Spleen (tissue), 11 donors: ENCODE data around the gene TMEM127. TPM values are rescaled to one million over a fixed set of nuclear protein-coding genes. Genes with fewer than 3 reads are reported as not detected.

Experiments
- DNase-seq: peaks from one replicate; pipeline ENCODE4 v3.0.0-alpha.2; 2020
- H3K27ac ChIP-seq, 8 donors: fragments of 200-600 bp; sonication (generic) in 7 of 8; 1 replicate in 4 of 8; 2 replicates in 4 of 8; pipeline versions ENCODE4 v1.5.0 to v1.8.0; 2016 to 2021; ENCODE audit warnings: inconsistent platforms in 4 of 8, mild to moderate bottlenecking in 4 of 8, moderate library complexity in 1 of 8
- H3K27me3 ChIP-seq, 7 donors: fragments of 200-600 bp; sonication (generic) in 6 of 7; replicated peaks in 1 of 7; 1 replicate in 4 of 7; 2 replicates in 3 of 7; pipeline versions ENCODE4 v1.5.0 to v1.8.0; 2016 to 2021; ENCODE audit warnings: inconsistent platforms in 3 of 7, mild to moderate bottlenecking in 1 of 7
- H3K36me3 ChIP-seq, 6 donors: fragments of 200-600 bp; sonication (generic) in 5 of 6; 1 replicate in 4 of 6; 2 replicates in 2 of 6; pipeline versions ENCODE4 v1.5.0 to v1.8.0; 2016 to 2021; ENCODE audit warnings: inconsistent platforms in 2 of 6
- H3K4me1 ChIP-seq, 6 donors: fragments of 200-600 bp; sonication (generic) in 5 of 6; 1 replicate in 3 of 6; 2 replicates in 3 of 6; pipeline versions ENCODE4 v1.5.0 to v1.8.0; 2016 to 2021; ENCODE audit warnings: inconsistent platforms in 3 of 6
- H3K4me3 ChIP-seq, 8 donors: fragments of 200-600 bp; sonication (generic) in 7 of 8; 1 replicate in 4 of 8; 2 replicates in 4 of 8; pipeline versions ENCODE4 v1.5.0 to v1.8.0; 2016 to 2021; ENCODE audit warnings: inconsistent platforms in 4 of 8, mild to moderate bottlenecking in 4 of 8, moderate library complexity in 2 of 8
- H3K9me3 ChIP-seq, 8 donors: fragments of 200-600 bp; sonication (generic) in 7 of 8; 1 replicate in 4 of 8; 2 replicates in 4 of 8; pipeline versions ENCODE4 v1.5.0 to v1.8.0; 2016 to 2021; ENCODE audit warnings: inconsistent platforms in 4 of 8
- POLR2A ChIP-seq, 3 donors: fragments of 450-650 bp; IDR thresholded peaks; one replicate each; pipeline ENCODE4 v1.5.1; 2017; ENCODE audit warnings: antibody characterized with exemption in 3 of 3, mild to moderate bottlenecking in 1 of 3
- POLR2AphosphoS5 ChIP-seq, 3 donors: sonication (generic); formaldehyde crosslinking; IDR thresholded peaks; one replicate each; pipeline ENCODE4 v1.5.1; 2017; ENCODE audit warnings: antibody characterized with exemption in 3 of 3
- WGBS, 5 donors: extraction: QIAGEN DNeasy Blood & Tissue Kit in 3 of 5; methylation state at CpG; one replicate each; pipeline versions ENCODE4 v1.1.5 to v1.1.7; 2013 to 2018; 5-methylcytosine and 5-hydroxymethylcytosine counted together
- intact Hi-C: fragments of 100-400 bp; cut with DNase I; formaldehyde crosslinking; loops from one replicate; pipeline ENCODE4 v1.15.0; 2023; ENCODE audit warnings: low total_unique reads
- polyA plus RNA-seq, 3 donors: library from polyadenylated mRNA; stranded (reverse); fragments of 200-250 nt; gene quantifications; one replicate each; pipeline ENCODE4 v1.2.1, GENCODE V29; 2013
- total RNA-seq, 7 donors: library from RNA; depleted of rRNA in 3 of 7; stranded (reverse); fragments of >200 nt in 3 of 7; fragmentation: NEBNext Ultra II Directional in 4 of 7; extraction: Animal tissue kit (Norgen Biotek cat#: 25700) in 4 of 7; gene quantifications; one replicate each; pipeline versions ENCODE4 v1.1.0 to v1.2.1, GENCODE V29; 2016 to 2021
- TF ChIP-seq, protein P1 (sequence below), 11 experiments: fragments of 200-600 bp in 7 of 11; fragments of 450-650 bp in 4 of 11; sonication (generic) in 4 of 11; IDR thresholded peaks in 8 of 11; conservative IDR thresholded peaks in 3 of 11; 1 replicate in 7 of 11; 2 replicates in 4 of 11; pipeline versions ENCODE4 v1.4.0 to v1.8.0; 2016 to 2021; ENCODE audit warnings: antibody characterized with exemption in 11 of 11, inconsistent platforms in 4 of 11, mild to moderate bottlenecking in 1 of 11
- donor health status: healthy with polysubstance abuse.
- donor health status: DM: no; HTN: no; CAD: no; lungs with moderate emphysema.
- donor health status: DM: no; HTN: no; CAD: no.
- donor health status: Bipolar disorder and iron deficiency.
- donor health status: healthy.
- donor health status: DM: no; HTN: no; CAD: no.
- donor health status: DM: yes; HTN: yes; CAD: no.

The TMEM127 gene
- total and polyA plus RNA-seq, 10 donors = 7.5 to 83.3 (median 65.1) TPM

DNA sequence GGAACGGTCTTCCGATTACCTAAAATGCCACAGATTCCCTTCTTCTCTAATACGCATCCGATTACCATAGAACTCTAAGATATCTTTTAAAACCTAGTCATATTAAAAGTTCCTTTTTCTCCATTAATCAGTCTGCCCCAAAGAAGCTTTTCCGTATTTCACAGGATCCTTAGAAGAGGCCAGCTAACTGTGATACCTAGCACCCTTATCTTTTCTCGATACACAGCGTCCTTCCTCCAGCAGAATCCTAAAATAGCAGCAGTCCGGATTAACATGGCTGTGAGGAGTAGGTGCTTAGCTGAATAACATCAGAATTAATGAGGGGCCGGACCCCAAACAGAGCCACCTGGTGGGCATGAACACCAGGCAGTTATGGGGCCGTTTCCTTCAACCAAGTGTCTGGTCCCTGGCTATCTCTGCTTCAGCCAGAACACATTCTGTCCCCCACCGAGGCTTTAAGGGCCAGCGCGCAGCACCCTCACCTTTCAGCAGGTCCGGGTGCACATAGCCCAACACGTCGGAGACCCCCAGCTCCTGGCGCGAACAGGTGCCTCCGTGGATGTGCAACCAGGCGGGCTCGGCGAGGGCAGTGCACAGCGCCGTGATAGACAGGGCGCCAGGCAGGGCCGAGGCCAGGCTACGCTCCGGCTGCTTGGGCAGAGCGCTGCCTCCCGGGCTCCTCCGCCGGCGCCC is 995 bp downstream of the TMEM127 start:
- Histone ChIP-seq H3K4me1 (peaks cover 49 to 77% (median 69%) of the 10 kb centered on the region in 6 donors), H3K27ac (peak overlapping the region; percentile 75 to 99 (median 94)), H3K4me3 (peak overlapping the region; percentile 83 to 98 (median 93)), H3K9me3 (no peaks in the 10 kb centered on the region), H3K36me3 (peaks cover 0 to 65% (median 31%) of the 10 kb centered on the region in 6 donors), H3K27me3 (no peaks in the 10 kb centered on the region)
- TF ChIP-seq, protein P1, sequence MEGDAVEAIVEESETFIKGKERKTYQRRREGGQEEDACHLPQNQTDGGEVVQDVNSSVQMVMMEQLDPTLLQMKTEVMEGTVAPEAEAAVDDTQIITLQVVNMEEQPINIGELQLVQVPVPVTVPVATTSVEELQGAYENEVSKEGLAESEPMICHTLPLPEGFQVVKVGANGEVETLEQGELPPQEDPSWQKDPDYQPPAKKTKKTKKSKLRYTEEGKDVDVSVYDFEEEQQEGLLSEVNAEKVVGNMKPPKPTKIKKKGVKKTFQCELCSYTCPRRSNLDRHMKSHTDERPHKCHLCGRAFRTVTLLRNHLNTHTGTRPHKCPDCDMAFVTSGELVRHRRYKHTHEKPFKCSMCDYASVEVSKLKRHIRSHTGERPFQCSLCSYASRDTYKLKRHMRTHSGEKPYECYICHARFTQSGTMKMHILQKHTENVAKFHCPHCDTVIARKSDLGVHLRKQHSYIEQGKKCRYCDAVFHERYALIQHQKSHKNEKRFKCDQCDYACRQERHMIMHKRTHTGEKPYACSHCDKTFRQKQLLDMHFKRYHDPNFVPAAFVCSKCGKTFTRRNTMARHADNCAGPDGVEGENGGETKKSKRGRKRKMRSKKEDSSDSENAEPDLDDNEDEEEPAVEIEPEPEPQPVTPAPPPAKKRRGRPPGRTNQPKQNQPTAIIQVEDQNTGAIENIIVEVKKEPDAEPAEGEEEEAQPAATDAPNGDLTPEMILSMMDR (IDR thresholded peaks at IDR 0.05 in 8 of 11, conservative IDR thresholded peaks at IDR 0.05 in 3 of 11) = peak; percentile 8 to 74 (median 55)
- TF ChIP-seq POLR2AphosphoS5 (IDR thresholded peaks at IDR 0.05) (peak; percentile 9 to 37 (median 18)), POLR2A (IDR thresholded peaks at IDR 0.05) (no peak)
- no peak for DNase-seq
- intact Hi-C loops = loop anchor here (5.0 kb wide), 1 partner anchor 58 kb away; the partner anchor contains the start of gene STARD7
- 12 to 30% (median 13%) methylated on average over 12 to 33 of the region's 33 CpGs for WGBS, 5 donors

DNA sequence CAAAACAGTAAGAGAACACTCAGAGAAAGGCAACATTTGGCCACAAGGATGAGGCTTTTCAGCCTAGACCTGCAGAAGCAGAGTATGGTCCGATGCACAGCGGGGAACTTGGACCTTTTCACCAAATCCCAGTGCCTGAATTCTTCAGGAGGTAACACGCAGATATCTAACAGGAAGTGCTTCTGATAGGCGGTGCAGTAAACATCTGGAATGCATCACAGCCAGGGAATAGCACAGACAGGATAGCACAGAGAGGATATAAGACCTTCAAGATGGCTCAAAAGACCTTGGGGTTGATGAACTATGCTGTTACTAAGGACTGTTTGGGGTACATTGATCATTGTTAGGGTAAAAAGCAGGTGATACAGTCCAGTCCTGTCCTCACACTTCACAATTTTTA is 1.7 kb downstream of the TMEM127 start:
- no peak for DNase-seq
- H3K9me3 ChIP-seq = no peaks in the 10 kb centered on the region
- no peaks in the 10 kb centered on the region for H3K27me3 ChIP-seq
- H3K4me3 ChIP-seq = peak overlapping the region in 7 of 8 donors; percentile 83 to 98 (median 91)
- peak overlapping the region in 6 of 8 donors; percentile 49 to 99 (median 95) for H3K27ac ChIP-seq
- intact Hi-C loops = no loop called here
- peaks cover 57 to 85% (median 76%) of the 10 kb centered on the region in 6 donors for H3K4me1 ChIP-seq
- TF ChIP-seq, protein P1 (IDR thresholded peaks at IDR 0.05 in 8 of 11, conservative IDR thresholded peaks at IDR 0.05 in 3 of 11) = no peak
- TF ChIP-seq POLR2AphosphoS5 (IDR thresholded peaks at IDR 0.05) (no peak), POLR2A (IDR thresholded peaks at IDR 0.05) (no peak)
- H3K36me3 ChIP-seq = peaks cover 0 to 64% (median 26%) of the 10 kb centered on the region in 6 donors
- 47 to 76% (median 65%) methylated on average over 4 of the region's 4 CpGs for WGBS, 5 donors

DNA sequence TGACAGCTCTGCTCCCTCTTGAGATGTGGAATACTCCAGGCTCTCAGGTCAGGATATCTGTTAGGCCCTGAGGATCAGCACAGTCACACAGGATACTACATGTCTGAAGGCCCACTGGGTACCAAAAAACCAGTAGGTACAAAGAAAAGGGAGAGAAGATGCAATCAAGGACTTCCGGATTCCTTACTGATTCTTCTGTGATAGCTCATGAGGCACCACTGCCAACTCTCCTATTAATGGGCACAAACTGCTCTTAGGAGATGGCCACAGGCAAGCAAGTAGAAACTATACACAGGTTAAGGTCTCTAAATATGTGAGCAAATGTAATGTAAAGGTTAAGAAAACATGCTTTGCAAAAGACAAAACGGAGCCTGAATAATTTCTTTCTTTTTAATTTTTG is 3.5 kb downstream of the TMEM127 start:
- TF ChIP-seq POLR2A (IDR thresholded peaks at IDR 0.05) (no peak), POLR2AphosphoS5 (IDR thresholded peaks at IDR 0.05) (no peak)
- TF ChIP-seq, protein P1 (IDR thresholded peaks at IDR 0.05 in 8 of 11, conservative IDR thresholded peaks at IDR 0.05 in 3 of 11) = no peak
- Histone ChIP-seq H3K4me1 (peaks cover 70 to 90% (median 86%) of the 10 kb centered on the region in 6 donors), H3K9me3 (no peaks in the 10 kb centered on the region), H3K36me3 (peaks cover 0 to 59% (median 17%) of the 10 kb centered on the region in 6 donors), H3K4me3 (no peak overlapping the region), H3K27ac (peak overlapping the region in 6 of 8 donors; percentile 12 to 99 (median 86)), H3K27me3 (no peaks in the 10 kb centered on the region)
- no peak for DNase-seq
- 81 to 94% (median 85%) methylated on average over 2 of the region's 2 CpGs for WGBS, 5 donors
- intact Hi-C loops = no loop called here

DNA sequence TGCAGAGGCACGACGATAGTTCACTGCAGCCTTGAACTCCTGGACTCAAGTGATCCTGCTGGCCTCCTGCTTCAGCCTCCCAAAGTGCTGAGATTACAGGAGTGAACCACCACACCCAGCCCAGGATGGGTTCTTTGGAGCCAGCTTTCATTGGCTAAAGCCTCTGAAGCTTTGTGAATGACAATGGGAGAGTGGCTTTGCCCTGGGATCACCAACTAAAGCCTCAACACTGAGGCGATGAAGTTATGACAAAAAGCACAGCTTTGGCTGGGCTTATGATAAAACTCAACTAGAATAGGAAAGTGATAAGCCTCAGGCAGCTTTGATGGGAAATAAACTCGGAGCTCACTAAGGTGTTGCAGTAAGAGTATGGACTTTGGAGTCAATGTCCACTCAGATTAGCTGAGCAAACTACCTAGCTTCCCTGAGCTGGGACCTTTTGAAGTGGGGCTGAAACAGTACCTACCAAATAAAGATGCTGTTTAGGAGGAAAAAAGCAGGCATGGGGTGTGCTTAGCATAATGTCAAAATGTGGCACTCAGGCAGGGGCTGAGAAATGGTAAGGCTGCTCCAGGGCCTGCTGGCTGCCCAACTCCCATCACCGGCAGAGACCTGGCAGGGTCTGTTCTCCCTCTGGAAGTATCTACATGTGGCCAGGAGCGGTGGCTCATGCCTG is 4.3 kb downstream of the TMEM127 start:
- Histone ChIP-seq H3K4me3 (no peak overlapping the region), H3K4me1 (peaks cover 71 to 90% (median 86%) of the 10 kb centered on the region in 6 donors), H3K9me3 (no peaks in the 10 kb centered on the region), H3K36me3 (peaks cover 0 to 58% (median 17%) of the 10 kb centered on the region in 6 donors), H3K27ac (peak overlapping the region; percentile 43 to 99 (median 90)), H3K27me3 (no peaks in the 10 kb centered on the region)
- no peak for TF ChIP-seq POLR2AphosphoS5 (IDR thresholded peaks at IDR 0.05)
- TF ChIP-seq, protein P1 (IDR thresholded peaks at IDR 0.05 in 8 of 11, conservative IDR thresholded peaks at IDR 0.05 in 3 of 11) = no peak
- no peak for TF ChIP-seq POLR2A (IDR thresholded peaks at IDR 0.05)
- 82 to 91% (median 86%) methylated on average over 6 of the region's 6 CpGs for WGBS, 5 donors
- intact Hi-C loops = no loop called here
- DNase-seq = no peak
